Stimulated activated memory B cell treated with anti-CD40 and anti-IgM and Interleukin-4, amounts not matched to agents 10 μg/mL and 1 μg/mL and 100 μg/mL, for 72 hours (primary cell): ENCODE data around the gene RFESD.
"Not testable (repeated sequence)": the region's sequence is repeated elsewhere in the genome, so short reads cannot be mapped to it uniquely, and the experiment has no call there.

Source experiments
- ATAC-seq: fragments of 150-1000 bp; cut with Tn5 transposase; 2 replicates; pipeline ENCODE4 v1.10.0; 2021
- H3K27ac Mint-ChIP-seq: one replicate; pipeline ENCODE4 v1.8.0; 2022; ENCODE audit warnings: mild to moderate bottlenecking, mixed read lengths
- H3K27me3 Mint-ChIP-seq: one replicate; pipeline ENCODE4 v1.8.0; 2022; ENCODE audit warnings: mixed read lengths
- H3K36me3 Mint-ChIP-seq: one replicate; pipeline ENCODE4 v1.8.0; 2022; ENCODE audit warnings: mixed read lengths
- H3K4me1 Mint-ChIP-seq: one replicate; pipeline ENCODE4 v1.8.0; 2022; ENCODE audit warnings: mixed read lengths
- H3K4me3 Mint-ChIP-seq: one replicate; pipeline ENCODE4 v1.8.0; 2022; ENCODE audit warnings: mild to moderate bottlenecking, moderate library complexity, mixed read lengths
- H3K9me3 Mint-ChIP-seq: one replicate; pipeline ENCODE4 v1.8.0; 2022; ENCODE audit warnings: mixed read lengths

RFESD gene

GRCh38 chr5:95620870-95621838 lies 25.4 kb upstream of the RFESD start:
- Mint-ChIP-seq H3K4me1 (peaks cover 26% of the 10 kb centered on the region), H3K27me3 (no peaks in the 10 kb centered on the region), H3K27ac (peak overlapping the region; percentile 83), H3K9me3 (no peaks in the 10 kb centered on the region), H3K36me3 (no peaks in the 10 kb centered on the region), H3K4me3 (peak overlapping the region; percentile 78)
- peak; percentile 64 for ATAC-seq

GRCh38 chr5:95621839-95622629 lies 24.5 kb upstream of the RFESD start:
- H3K27me3 Mint-ChIP-seq, result no peaks in the 10 kb centered on the region
- H3K4me3 Mint-ChIP-seq, result peak overlapping the region; percentile 78
- ATAC-seq, result no peak
- H3K9me3 Mint-ChIP-seq, result no peaks in the 10 kb centered on the region
- peaks cover 26% of the 10 kb centered on the region for H3K4me1 Mint-ChIP-seq
- no peaks in the 10 kb centered on the region for H3K36me3 Mint-ChIP-seq
- H3K27ac Mint-ChIP-seq, result peak overlapping the region; percentile 83

- H3K9me3 Mint-ChIP-seq, result no peaks in the 10 kb centered on the region
- H3K27ac Mint-ChIP-seq, result no peak overlapping the region
- no peak overlapping the region for H3K4me3 Mint-ChIP-seq
- H3K36me3 Mint-ChIP-seq, result no peaks in the 10 kb centered on the region
- no peak for ATAC-seq
- no peaks in the 10 kb centered on the region for H3K27me3 Mint-ChIP-seq
- H3K4me1 Mint-ChIP-seq, result peaks cover 26% of the 10 kb centered on the region
These were observed 22.9 kb upstream of the RFESD start for GRCh38 chr5:95623706-95624105.

GRCh38 chr5:95624368-95624767 lies 22.2 kb upstream of the RFESD start:
- ATAC-seq, result no peak
- Mint-ChIP-seq H3K4me3 (no peak overlapping the region), H3K4me1 (peaks cover 25% of the 10 kb centered on the region), H3K36me3 (no peaks in the 10 kb centered on the region), H3K9me3 (no peaks in the 10 kb centered on the region), H3K27ac (no peak overlapping the region), H3K27me3 (no peaks in the 10 kb centered on the region)

- Mint-ChIP-seq H3K27me3 (no peaks in the 10 kb centered on the region), H3K27ac (no peak overlapping the region)
- no peak for ATAC-seq
These were observed 19.9 kb upstream of the RFESD start for GRCh38 chr5:95626701-95627100.

GRCh38 chr5:95627971-95628810 lies 18.4 kb upstream of the RFESD start:
- no peaks in the 10 kb centered on the region for H3K27me3 Mint-ChIP-seq
- H3K4me3 Mint-ChIP-seq, result no peak overlapping the region
- ATAC-seq, result no peak
- peaks cover 6% of the 10 kb centered on the region for H3K36me3 Mint-ChIP-seq
- no peak overlapping the region for H3K27ac Mint-ChIP-seq
- peaks cover 4% of the 10 kb centered on the region for H3K9me3 Mint-ChIP-seq
- H3K4me1 Mint-ChIP-seq, result peaks cover 9% of the 10 kb centered on the region

More at GRCh38 chr5:95626701-95627100, 19.9 kb upstream of the RFESD start:
- H3K4me3 Mint-ChIP-seq, result no peak overlapping the region
- no peaks in the 10 kb centered on the region for H3K36me3 Mint-ChIP-seq
- H3K4me1 Mint-ChIP-seq, result peaks cover 12% of the 10 kb centered on the region
- H3K9me3 Mint-ChIP-seq, result no peaks in the 10 kb centered on the region

- peaks cover 9% of the 10 kb centered on the region for H3K4me1 Mint-ChIP-seq
These were observed 17.6 kb upstream of the RFESD start for GRCh38 chr5:95628933-95629332.

GRCh38 chr5:95630394-95630917 lies 16.1 kb upstream of the RFESD start:
- H3K27ac Mint-ChIP-seq, result no peak overlapping the region
- no peak overlapping the region for H3K4me3 Mint-ChIP-seq
- H3K9me3 Mint-ChIP-seq, result peaks cover 4% of the 10 kb centered on the region
- no peak for ATAC-seq
- H3K27me3 Mint-ChIP-seq, result no peaks in the 10 kb centered on the region
- H3K4me1 Mint-ChIP-seq, result peaks cover 9% of the 10 kb centered on the region
- peaks cover 6% of the 10 kb centered on the region for H3K36me3 Mint-ChIP-seq

More at GRCh38 chr5:95628933-95629332, 17.6 kb upstream of the RFESD start:
- H3K36me3 Mint-ChIP-seq, result peaks cover 6% of the 10 kb centered on the region
- no peaks in the 10 kb centered on the region for H3K27me3 Mint-ChIP-seq
- H3K4me3 Mint-ChIP-seq, result no peak overlapping the region
- H3K9me3 Mint-ChIP-seq, result peaks cover 4% of the 10 kb centered on the region
- H3K27ac Mint-ChIP-seq, result no peak overlapping the region
- ATAC-seq, result no peak

- Mint-ChIP-seq H3K36me3 (peaks cover 6% of the 10 kb centered on the region), H3K9me3 (peaks cover 4% of the 10 kb centered on the region), H3K27me3 (no peaks in the 10 kb centered on the region), H3K27ac (peak overlapping the region; percentile 80), H3K4me1 (peaks cover 9% of the 10 kb centered on the region), H3K4me3 (no peak overlapping the region)
- no peak for ATAC-seq
These were observed 15.2 kb upstream of the RFESD start for GRCh38 chr5:95631255-95631958.

- Mint-ChIP-seq H3K4me1 (peaks cover 9% of the 10 kb centered on the region), H3K4me3 (no peak overlapping the region), H3K27ac (peak overlapping the region; percentile 80), H3K9me3 (peaks cover 4% of the 10 kb centered on the region), H3K27me3 (no peaks in the 10 kb centered on the region), H3K36me3 (peaks cover 6% of the 10 kb centered on the region)
- ATAC-seq, result peak; percentile 96
These were observed 14.4 kb upstream of the RFESD start for GRCh38 chr5:95631991-95632675.

GRCh38 chr5:95632942-95633341 lies 13.6 kb upstream of the RFESD start:
- not testable (repeated sequence) for H3K4me3 Mint-ChIP-seq, H3K36me3 Mint-ChIP-seq, H3K27ac Mint-ChIP-seq, H3K9me3 Mint-ChIP-seq, H3K4me1 Mint-ChIP-seq, H3K27me3 Mint-ChIP-seq, ATAC-seq

GRCh38 chr5:95633671-95634070 lies 12.9 kb upstream of the RFESD start:
- no peaks in the 10 kb centered on the region for H3K27me3 Mint-ChIP-seq
- H3K36me3 Mint-ChIP-seq, result peaks cover 6% of the 10 kb centered on the region
- no peak for ATAC-seq
- H3K27ac Mint-ChIP-seq, result no peak overlapping the region
- H3K4me3 Mint-ChIP-seq, result no peak overlapping the region
- H3K4me1 Mint-ChIP-seq, result peaks cover 9% of the 10 kb centered on the region
- peaks cover 4% of the 10 kb centered on the region for H3K9me3 Mint-ChIP-seq

GRCh38 chr5:95634081-95634480 lies 12.5 kb upstream of the RFESD start:
- Mint-ChIP-seq H3K4me3 (no peak overlapping the region), H3K4me1 (peaks cover 9% of the 10 kb centered on the region), H3K27me3 (no peaks in the 10 kb centered on the region), H3K27ac (no peak overlapping the region), H3K36me3 (peaks cover 6% of the 10 kb centered on the region), H3K9me3 (peaks cover 4% of the 10 kb centered on the region)
- ATAC-seq, result no peak

- H3K36me3 Mint-ChIP-seq, result no peaks in the 10 kb centered on the region
- no peaks in the 10 kb centered on the region for H3K9me3 Mint-ChIP-seq
- ATAC-seq, result no peak
- no peak overlapping the region for H3K4me3 Mint-ChIP-seq
- no peaks in the 10 kb centered on the region for H3K27me3 Mint-ChIP-seq
- no peaks in the 10 kb centered on the region for H3K4me1 Mint-ChIP-seq
- no peak overlapping the region for H3K27ac Mint-ChIP-seq
These were observed 7.9 kb upstream of the RFESD start for GRCh38 chr5:95638632-95639031.
